NCI-H1105 (cell line): ENCODE measurements around the gene TMPRSS11B.
"Not testable (repeated sequence)": the region's sequence is repeated elsewhere in the genome, so short reads cannot be mapped to it uniquely, and the experiment has no call there.

Source experiments
- DNase-seq: peaks from one replicate; lab custom pipeline; 2025; lab: John Stamatoyannopoulos, UW

TMPRSS11B gene

GRCh38 chr4:68218044-68218443 lies 27.4 kb downstream of the TMPRSS11B start:
- no peak for DNase-seq

- DNase-seq: no peak
These were observed 29.0 kb downstream of the TMPRSS11B start for GRCh38 chr4:68216501-68216900.

- DNase-seq: no peak
These were observed 36.5 kb downstream of the TMPRSS11B start for GRCh38 chr4:68209003-68209402.

GRCh38 chr4:68194305-68194704 lies 51.2 kb downstream of the TMPRSS11B start:
- DNase-seq: not testable (repeated sequence)

GRCh38 chr4:68193194-68193593 lies 52.3 kb downstream of the TMPRSS11B start:
- no peak for DNase-seq

- DNase-seq: no peak
These were observed 58.3 kb downstream of the TMPRSS11B start for GRCh38 chr4:68187145-68187544.

GRCh38 chr4:68184923-68185322 lies 60.6 kb downstream of the TMPRSS11B start:
- DNase-seq: no peak

- no peak for DNase-seq
These were observed 62.1 kb downstream of the TMPRSS11B start for GRCh38 chr4:68183417-68183816.

GRCh38 chr4:68182382-68182820 lies 63.1 kb downstream of the TMPRSS11B start:
- no peak for DNase-seq

GRCh38 chr4:68180849-68181526 lies 64.5 kb downstream of the TMPRSS11B start:
- no peak for DNase-seq

- no peak for DNase-seq
These were observed 68.6 kb downstream of the TMPRSS11B start for GRCh38 chr4:68176904-68177303.
